ENCODE results near the gene GNB1L. TPM values are rescaled to one million over a fixed set of nuclear protein-coding genes. Genes with fewer than 3 reads are reported as not detected.

GNB1L gene
- total RNA-seq, 1 experiment from 2014 or later, result 17.9 TPM

GRCh38 chr22:19761725-19762567 lies 92.7 kb downstream of the GNB1L start:
- Histone ChIP-seq H3K27me3 (replicated peaks; ENCODE audit: insufficient read depth, low read depth, low read length, poor library complexity) (peaks cover 45% of the 10 kb centered on the region), H3K9me3 (ENCODE audit: low read depth, low read length, poor library complexity, severe bottlenecking) (no peaks in the 10 kb centered on the region), H3K27ac (ENCODE audit: low read depth, low read length, poor library complexity, severe bottlenecking) (no peak overlapping the region), H3K36me3 (ENCODE audit: insufficient read depth, low read length, poor library complexity, severe bottlenecking) (no peaks in the 10 kb centered on the region), H3K4me1 (ENCODE audit: insufficient read depth, low read length, poor library complexity, severe bottlenecking) (peaks cover 6% of the 10 kb centered on the region), H3K4me3 (ENCODE audit: low read depth, low read length, poor library complexity, severe bottlenecking) (no peak overlapping the region)
- intact Hi-C loops (cut with micrococcal nuclease; ENCODE audit: unreplicated experiment), result no loop called here
- TF ChIP-seq CTCF (conservative IDR thresholded peaks at IDR 0.05; ENCODE audit: low read depth, low read length) (no peak), EZH2 (IDR thresholded peaks at IDR 0.05; ENCODE audit: borderline replicate concordance, low read depth, low read length, poor library complexity, severe bottlenecking) (no peak)
- BruUV-seq (replicated peaks), result no TSS peak
- POLR2A ChIA-PET (ENCODE audit: low non-redundant PET), result no interaction called here
- no peak for DNase-seq (ENCODE audit: low spot score)
- CTCF ChIA-PET, result no interaction called here

GRCh38 chr22:19760951-19761724 lies 93.5 kb downstream of the GNB1L start:
- no peak for DNase-seq (ENCODE audit: low spot score)
- peaks cover 45% of the 10 kb centered on the region for H3K27me3 ChIP-seq (replicated peaks; ENCODE audit: insufficient read depth, low read depth, low read length, poor library complexity)
- BruUV-seq (replicated peaks), result no TSS peak

More at GRCh38 chr22:19760951-19761724, 93.5 kb downstream of the GNB1L start:
- ChIA-PET POLR2A (ENCODE audit: low non-redundant PET) (no interaction called here), CTCF (no interaction called here)
- no peaks in the 10 kb centered on the region for H3K9me3 ChIP-seq (ENCODE audit: low read depth, low read length, poor library complexity, severe bottlenecking)
- H3K4me1 ChIP-seq (ENCODE audit: insufficient read depth, low read length, poor library complexity, severe bottlenecking), result peaks cover 14% of the 10 kb centered on the region
- no peak overlapping the region for H3K27ac ChIP-seq (ENCODE audit: low read depth, low read length, poor library complexity, severe bottlenecking)
- TF ChIP-seq CTCF (conservative IDR thresholded peaks at IDR 0.05; ENCODE audit: low read depth, low read length), result no peak
- intact Hi-C loops (cut with micrococcal nuclease; ENCODE audit: unreplicated experiment), result no loop called here
- H3K4me3 ChIP-seq (ENCODE audit: low read depth, low read length, poor library complexity, severe bottlenecking), result peak overlapping the region; percentile 31
- H3K36me3 ChIP-seq (ENCODE audit: insufficient read depth, low read length, poor library complexity, severe bottlenecking), result no peaks in the 10 kb centered on the region

Data from A673 (cell line).